Lung (tissue), 12 donors: ENCODE results near the gene MINDY4. TPM values are rescaled to one million over a fixed set of nuclear protein-coding genes. Genes with fewer than 3 reads are reported as not detected.

ENCODE experiments used
- ATAC-seq: fragments of 200-7000 bp; cut with Tn5 transposase; one replicate; pipeline ENCODE4 v1.9.1; 2020; ENCODE audit warnings: moderate number of reproducible peaks; ENCODE audit not compliant: insufficient read depth, low FRiP score
- DNase-seq, 3 donors: peaks; one replicate each; pipeline ENCODE4 v3.0.0-alpha.2; 2013 to 2017
- H3K27ac ChIP-seq, 2 donors: one replicate each; pipeline ENCODE4 v1.5.1; 2013; ENCODE audit warnings: mild to moderate bottlenecking in 2 of 2, moderate library complexity in 2 of 2, control low read depth in 1 of 2, inconsistent platforms in 1 of 2, low read depth in 1 of 2, low read length in 1 of 2
- H3K27me3 ChIP-seq, 3 donors: one replicate each; pipeline ENCODE4 v1.5.1; 2013; ENCODE audit warnings: low read length in 2 of 3; ENCODE audit not compliant: control insufficient read depth in 3 of 3, insufficient read depth in 3 of 3
- H3K36me3 ChIP-seq, 4 donors: one replicate each; pipeline ENCODE4 v1.5.1; 2013; ENCODE audit warnings: low read length in 4 of 4, mild to moderate bottlenecking in 1 of 4, moderate library complexity in 1 of 4; ENCODE audit not compliant: control insufficient read depth in 4 of 4, insufficient read depth in 4 of 4
- H3K4me1 ChIP-seq, 5 donors: one replicate each; pipeline ENCODE4 v1.5.1; 2013; ENCODE audit warnings: low read length in 5 of 5, mild to moderate bottlenecking in 2 of 5, moderate library complexity in 1 of 5; ENCODE audit not compliant: control insufficient read depth in 5 of 5, insufficient read depth in 5 of 5
- H3K4me3 ChIP-seq: one replicate; pipeline ENCODE4 v1.5.1; 2013; ENCODE audit warnings: mild to moderate bottlenecking, control low read depth, moderate library complexity
- H3K9ac ChIP-seq, 2 donors: one replicate each; pipeline ENCODE4 v1.5.1; 2013; ENCODE audit warnings: low read length in 2 of 2, control low read depth in 1 of 2; ENCODE audit not compliant: insufficient read depth in 1 of 2
- H3K9me3 ChIP-seq, 4 donors: one replicate each; pipeline ENCODE4 v1.5.1; 2013; ENCODE audit warnings: low read length in 3 of 4, mild to moderate bottlenecking in 1 of 4, moderate library complexity in 1 of 4; ENCODE audit not compliant: control insufficient read depth in 4 of 4, insufficient read depth in 3 of 4
- CTCF ChIP-seq: IDR thresholded peaks from 2 replicates; pipeline ENCODE4 v1.5.1; 2012; ENCODE audit warnings: mild to moderate bottlenecking; ENCODE audit errors: control extremely low read depth, extremely low read depth
- WGBS, 2 donors: extraction: QIAGEN DNeasy Blood & Tissue Kit; methylation state at CpG; one replicate each; pipeline ENCODE4 v1.1.7; 2013; 5-methylcytosine and 5-hydroxymethylcytosine counted together
- polyA plus RNA-seq, 2 donors: library from polyadenylated mRNA; stranded (reverse); fragments of 200-250 nt; gene quantifications; one replicate each; pipeline ENCODE4 v1.2.1, GENCODE V29; 2013
- total RNA-seq, 2 donors: library from RNA; depleted of rRNA in 1 of 2; stranded (reverse); fragments of >200 nt in 1 of 2; gene quantifications; one replicate each; pipeline ENCODE4 v1.2.1, GENCODE V29; 2014 to 2021
- donor health status: control.
- donor health status: control.
- donor health status: Bipolar disorder and iron deficiency.
- donor health status: healthy.
- donor health status: DM: yes; HTN: yes; CAD: no.

MINDY4 gene
- total and polyA plus RNA-seq, 4 donors, result 5.0 to 24.1 (median 10.7) TPM

GRCh38 chr7:30938435-30939316, 167.5 kb downstream of the MINDY4 start:
- Histone ChIP-seq H3K9me3 (no peaks in the 10 kb centered on the region), H3K36me3 (no peaks in the 10 kb centered on the region), H3K27me3 (peaks cover 0 to 8% (median 3%) of the 10 kb centered on the region in 3 donors), H3K9ac (no peak overlapping the region), H3K4me1 (peaks cover 0 to 5% (median 3%) of the 10 kb centered on the region in 5 donors), H3K27ac (no peak overlapping the region), H3K4me3 (no peak overlapping the region)
- peak; percentile 83 for TF ChIP-seq CTCF
- WGBS, 2 donors, result 15 to 23% methylated on average over 25 of the region's 25 CpGs
- peak; percentile 68 for ATAC-seq
- peak; percentile 64 to 77 (median 74) for DNase-seq

GRCh38 chr7:30941582-30942323, 170.5 kb downstream of the MINDY4 start:
- WGBS, 2 donors, result 52 to 68% methylated on average over 8 of the region's 8 CpGs
- no peak overlapping the region for H3K4me3 ChIP-seq
- H3K36me3 ChIP-seq, result no peaks in the 10 kb centered on the region
- peaks cover 0 to 5% (median 0%) of the 10 kb centered on the region in 5 donors for H3K4me1 ChIP-seq
- DNase-seq (no peak), ATAC-seq (no peak)
- peaks cover 0 to 8% (median 3%) of the 10 kb centered on the region in 3 donors for H3K27me3 ChIP-seq
- TF ChIP-seq CTCF, result no peak
- no peak overlapping the region for H3K9ac ChIP-seq
- H3K27ac ChIP-seq, result no peak overlapping the region
- H3K9me3 ChIP-seq, result no peaks in the 10 kb centered on the region

Other genes starting within 250 kb of the MINDY4 start
- gene GARS1, start 176.5 kb upstream of the MINDY4 start, total RNA-seq, result 100 to 1,000 TPM in 1 of 2 donors, 10 to 100 TPM in 1; 55.5 to 132 TPM
- 10 to 100 TPM; 85.0 to 99.3 TPM for gene GARS1, start 176.5 kb upstream of the MINDY4 start, polyA plus RNA-seq
- gene CRHR2, start 89.0 kb upstream of the MINDY4 start, total RNA-seq, result under 1 TPM in 1 of 2 donors, not detected in 1; 0.20 TPM
- gene CRHR2, start 89.0 kb upstream of the MINDY4 start, polyA plus RNA-seq, result under 1 TPM in 1 of 2 donors, not detected in 1; 0.02 TPM
- 100 to 1,000 TPM; 157 to 200 TPM for gene INMT, start 19.3 kb upstream of the MINDY4 start, total RNA-seq
- gene INMT, start 19.3 kb upstream of the MINDY4 start, polyA plus RNA-seq, result 10 to 100 TPM; 88.7 to 97.2 TPM
- gene AQP1, start 140.4 kb downstream of the MINDY4 start, total RNA-seq, result 100 to 1,000 TPM; 328 to 655 TPM
- gene AQP1, start 140.4 kb downstream of the MINDY4 start, polyA plus RNA-seq, result 100 to 1,000 TPM; 267 to 527 TPM
- gene GHRHR, start 192.5 kb downstream of the MINDY4 start, total RNA-seq, result under 1 TPM in 1 of 2 donors, not detected in 1; 0.77 TPM
- gene GHRHR, start 192.5 kb downstream of the MINDY4 start, polyA plus RNA-seq, result under 1 TPM; 0.38 to 0.77 TPM